NK-92 treated with Interleukin-12 subunit alpha and Interleukin-12 subunit beta, amount 100 ng/mL, for 24 hours (cell line): ENCODE results near the gene GID8.

Source experiments
- DNase-seq: peaks from one replicate; lab custom pipeline; 2025; lab: John Stamatoyannopoulos, UW

The GID8 gene

DNA sequence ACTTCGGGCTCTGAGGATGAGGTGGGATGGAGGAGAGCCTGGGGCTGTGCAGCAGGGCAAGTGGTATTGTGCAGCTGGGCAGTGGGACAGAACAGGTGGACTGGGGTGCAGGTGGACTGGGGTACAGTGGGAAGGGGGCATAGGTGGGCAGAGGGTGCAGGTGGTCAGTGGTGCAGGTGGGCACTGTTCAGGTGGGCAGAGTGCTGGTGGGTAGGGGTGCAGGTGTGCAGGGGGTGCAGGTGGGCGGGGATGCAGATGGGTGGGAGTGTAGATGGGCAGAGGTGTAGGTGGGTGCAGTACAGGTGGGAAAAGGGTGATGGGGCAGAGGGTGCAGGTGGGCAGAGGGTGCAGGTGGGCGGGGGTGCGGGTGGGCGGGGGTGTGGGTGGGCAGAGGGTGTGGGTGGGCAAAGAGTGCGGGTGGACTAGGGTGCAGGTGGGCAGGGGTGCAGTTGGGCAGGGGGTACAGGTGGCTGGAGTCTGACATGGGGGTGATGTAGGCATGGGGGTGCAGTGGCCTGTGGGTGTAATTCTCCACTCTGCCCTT, 48.4 kb downstream of the GID8 start:
- DNase-seq, result no peak

DNA sequence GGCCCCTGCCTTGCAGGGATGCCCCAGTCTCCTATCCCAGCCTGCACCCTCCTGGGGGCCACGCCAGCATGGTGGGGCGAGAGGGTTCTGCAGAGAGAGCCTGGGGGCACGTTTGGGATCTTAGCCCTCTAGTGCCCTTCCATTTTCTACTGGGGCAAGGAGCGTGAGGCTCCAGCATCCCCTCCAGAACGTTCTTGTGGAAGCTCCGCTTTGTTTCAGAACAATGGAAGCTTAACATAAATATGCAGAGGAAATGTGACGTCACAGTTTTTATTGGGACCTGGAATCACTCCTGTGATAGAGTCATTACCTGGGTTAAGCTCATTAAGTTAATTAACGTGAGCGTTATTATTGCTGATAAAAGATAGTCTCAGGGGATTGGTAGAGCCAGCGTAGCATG, 49.2 kb downstream of the GID8 start:
- DNase-seq, result no peak

DNA sequence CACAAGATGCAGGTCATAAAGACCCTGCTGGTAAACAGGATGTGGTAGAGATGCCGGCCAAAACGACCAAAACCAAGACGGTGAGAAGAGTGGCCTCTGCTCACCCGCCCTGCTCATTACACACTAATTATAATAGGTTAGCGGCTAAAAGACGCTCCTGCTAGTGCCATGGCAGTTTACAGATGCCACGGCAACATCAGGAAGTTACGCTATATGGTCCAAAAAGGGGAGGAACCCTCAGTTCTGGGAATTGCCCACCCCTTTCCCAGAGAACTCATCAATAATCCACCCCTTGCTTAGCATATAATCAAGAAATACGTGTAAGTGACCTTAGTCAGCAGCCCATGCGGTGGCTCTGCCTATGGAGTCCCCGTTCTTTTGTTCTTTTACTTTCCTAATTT, 51.3 kb downstream of the GID8 start:
- DNase-seq, result no peak

DNA sequence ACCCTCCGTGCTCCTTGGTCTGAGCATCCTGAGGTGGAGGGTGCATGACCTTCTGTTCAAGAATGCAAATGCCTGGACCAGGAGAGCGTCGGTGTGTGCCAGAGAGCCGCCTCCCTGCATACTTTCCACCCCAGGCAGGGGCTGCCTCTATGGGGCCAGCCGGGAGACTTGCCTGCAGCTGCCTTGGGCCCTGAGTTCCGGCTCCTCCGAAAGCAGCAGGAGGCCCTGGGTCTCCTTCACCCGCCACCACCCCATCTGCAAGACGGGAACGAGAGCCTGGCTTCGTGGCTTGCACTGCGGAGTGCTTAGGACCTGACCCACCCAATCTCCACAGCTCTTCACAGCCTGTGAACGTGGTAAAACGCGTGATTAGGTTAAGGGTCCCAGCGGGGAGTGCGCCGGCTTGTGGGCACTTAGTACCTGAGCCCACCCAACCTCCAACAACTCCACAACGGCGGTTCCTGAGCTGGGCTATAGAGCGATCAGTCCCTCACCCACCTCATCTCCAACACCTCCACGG, 52.4 kb downstream of the GID8 start:
- no peak for DNase-seq

DNA sequence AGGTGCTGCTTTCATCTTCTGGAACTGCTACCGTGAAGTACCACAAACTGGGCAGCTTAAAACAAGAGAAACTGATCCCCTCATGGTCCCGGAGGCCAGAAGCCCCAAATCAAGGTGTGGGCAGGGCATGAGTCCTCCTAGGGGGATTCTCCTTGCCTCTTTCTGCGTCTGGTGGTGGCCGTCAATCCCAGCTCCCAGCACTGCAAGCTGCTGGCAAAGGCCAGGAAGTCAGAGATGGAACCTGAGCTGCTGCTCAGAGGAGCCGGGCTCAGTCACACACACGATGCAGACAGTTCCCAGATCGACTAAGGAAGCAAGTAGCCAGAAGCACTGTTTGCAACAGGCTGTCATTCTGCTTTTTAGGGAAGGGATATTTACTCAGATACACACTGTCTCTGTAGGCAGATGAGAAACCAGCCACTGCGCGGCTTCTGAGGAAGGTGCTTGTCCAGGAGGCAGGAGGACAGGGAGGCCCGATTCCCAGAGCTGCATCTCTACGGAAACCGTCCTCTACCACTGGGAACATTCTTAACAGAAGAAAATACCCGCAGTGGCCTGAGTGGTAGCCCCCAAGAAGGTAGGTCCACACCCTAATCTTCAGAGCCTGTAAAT, 53.4 kb downstream of the GID8 start:
- no peak for DNase-seq

DNA sequence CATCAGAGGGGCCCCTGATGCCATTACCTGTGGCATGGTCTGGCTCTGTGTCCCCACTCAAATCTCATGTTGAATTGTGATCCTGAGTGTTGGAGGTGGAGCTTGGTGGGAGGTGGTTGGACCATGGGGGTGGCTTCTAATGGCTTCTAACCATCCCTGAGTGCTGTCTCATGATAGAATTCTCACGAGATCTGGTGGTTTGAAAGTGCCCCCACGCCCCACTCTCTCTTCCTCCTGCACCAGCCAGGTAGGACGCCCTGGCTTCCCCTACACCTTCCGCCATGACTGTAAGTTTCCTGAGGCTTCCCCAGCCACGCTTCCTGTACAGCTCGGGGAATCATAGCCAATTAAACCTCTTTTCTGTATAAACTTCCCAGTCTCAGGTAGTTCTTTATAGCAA, 53.9 kb downstream of the GID8 start:
- no peak for DNase-seq

DNA sequence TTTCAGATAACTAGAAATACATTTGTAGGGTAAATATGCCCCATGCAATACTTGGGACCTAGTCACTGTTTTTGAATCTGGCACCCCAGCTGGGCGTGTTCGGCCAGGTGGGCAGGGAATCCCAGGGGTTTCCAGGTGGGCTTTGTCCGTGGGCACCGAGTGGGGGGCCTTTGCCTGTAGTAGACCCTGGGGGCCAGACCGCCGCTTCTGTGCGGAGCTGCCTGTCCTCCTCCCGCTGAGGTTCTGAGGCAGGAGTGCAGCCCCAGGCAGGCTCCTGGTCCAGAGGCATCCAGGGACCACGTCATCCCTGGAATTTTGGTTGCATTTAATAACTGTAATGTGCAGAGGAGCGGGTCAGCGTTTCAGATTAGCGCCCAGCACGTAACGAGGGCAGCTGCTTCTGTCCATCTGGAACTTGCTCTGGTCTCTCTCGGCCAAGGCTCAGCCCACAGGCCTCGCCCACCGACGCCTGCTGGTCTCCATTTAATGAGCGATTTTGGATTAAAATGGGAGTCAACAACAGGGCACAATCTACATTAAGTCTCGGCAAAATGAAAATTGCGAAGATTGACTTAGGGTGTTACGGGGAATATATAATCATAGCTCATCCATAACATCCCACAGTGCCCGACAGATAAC, 56.0 kb downstream of the GID8 start:
- no peak for DNase-seq

DNA sequence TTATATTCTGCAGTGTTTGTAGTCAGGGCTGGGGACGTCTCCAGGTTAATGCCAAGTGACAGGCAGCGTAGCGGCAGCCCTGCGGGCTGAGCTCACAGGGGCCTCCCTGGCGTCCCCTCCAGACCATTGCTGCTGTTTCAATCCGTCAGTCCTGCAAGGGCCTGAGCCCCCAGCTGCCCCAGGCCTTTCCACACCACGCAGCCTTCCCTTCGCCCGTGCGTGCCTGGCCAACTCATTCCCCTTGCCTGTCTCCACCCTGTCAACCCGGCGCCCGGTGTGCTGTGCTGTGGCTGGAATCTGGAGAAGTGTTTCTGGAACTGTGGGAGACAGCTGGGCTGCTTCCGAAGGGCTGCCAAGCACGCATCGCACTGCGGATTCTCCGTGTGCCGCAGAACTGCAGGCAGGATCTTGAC, 56.9 kb downstream of the GID8 start:
- DNase-seq, result no peak

DNA sequence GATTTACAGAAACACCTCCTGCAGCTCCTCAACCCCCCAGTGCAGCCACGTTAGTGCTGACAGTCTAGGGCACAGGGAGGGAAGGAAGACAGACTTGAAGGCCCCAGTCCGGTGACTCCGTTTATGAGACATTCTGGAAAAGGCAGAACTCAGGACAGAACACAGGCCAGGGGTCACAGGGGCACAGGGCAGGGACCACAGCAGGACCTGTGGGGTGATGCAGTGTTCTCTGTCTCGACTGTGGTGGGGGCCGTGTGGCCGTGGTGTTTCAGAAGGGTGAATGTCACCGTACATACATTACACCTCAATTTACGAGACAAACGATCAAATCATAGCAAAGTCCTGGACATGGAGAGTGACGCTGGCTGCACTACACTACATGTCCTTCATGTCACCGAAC, 57.5 kb downstream of the GID8 start:
- no peak for DNase-seq

DNA sequence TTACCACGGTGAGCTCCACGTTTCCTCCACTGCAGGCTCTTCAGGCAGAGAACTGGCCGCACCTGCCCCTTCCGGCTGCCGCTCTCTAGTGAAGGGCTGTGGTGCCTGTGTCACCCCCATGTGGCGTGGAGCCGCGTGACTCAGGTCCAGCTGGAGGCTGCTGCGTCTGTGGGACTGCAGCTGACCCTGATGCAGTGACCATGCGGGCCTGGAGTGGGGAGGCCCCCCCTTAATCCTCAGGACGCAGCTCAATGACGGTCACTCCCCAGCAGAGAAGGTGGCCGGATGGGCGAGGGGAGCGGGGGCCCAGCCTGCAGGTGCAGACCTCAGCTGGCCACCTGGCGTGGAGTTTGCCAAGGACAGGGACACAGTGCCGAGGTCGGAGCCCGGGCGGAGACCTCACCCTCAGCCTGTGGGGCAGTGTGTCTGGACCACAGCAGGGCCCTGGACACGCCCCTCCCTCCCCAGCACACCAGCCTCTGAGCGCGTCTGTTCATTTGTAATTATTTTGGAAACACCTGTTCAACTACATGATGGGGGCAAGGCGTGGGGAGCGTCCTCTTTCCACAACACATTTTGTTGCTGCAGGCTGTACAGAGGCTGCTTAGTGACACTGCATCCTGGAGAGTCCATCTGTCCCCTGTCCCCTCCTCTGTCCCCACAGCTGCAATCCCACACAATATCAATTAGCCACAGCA, 58.1 kb downstream of the GID8 start:
- DNase-seq, result no peak

DNA sequence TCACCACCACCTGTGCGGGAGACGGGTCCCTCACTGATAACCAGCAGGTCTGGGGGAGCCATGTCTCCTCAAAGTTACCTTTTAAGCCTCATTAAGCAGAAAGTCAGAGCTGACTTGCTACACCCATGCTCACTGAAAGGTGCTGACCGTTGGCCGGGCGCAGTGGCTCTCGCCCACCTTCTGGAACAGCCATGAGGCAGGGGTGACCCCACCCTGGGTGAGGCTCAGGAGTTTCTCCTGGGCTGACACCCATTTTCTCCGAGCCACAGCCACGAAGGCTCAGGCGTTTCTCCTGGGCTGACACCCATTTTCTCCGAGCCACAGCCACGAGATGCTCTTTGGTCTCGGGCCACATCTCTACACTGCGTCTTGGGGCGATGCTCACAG, 58.6 kb downstream of the GID8 start:
- DNase-seq, result no peak

DNA sequence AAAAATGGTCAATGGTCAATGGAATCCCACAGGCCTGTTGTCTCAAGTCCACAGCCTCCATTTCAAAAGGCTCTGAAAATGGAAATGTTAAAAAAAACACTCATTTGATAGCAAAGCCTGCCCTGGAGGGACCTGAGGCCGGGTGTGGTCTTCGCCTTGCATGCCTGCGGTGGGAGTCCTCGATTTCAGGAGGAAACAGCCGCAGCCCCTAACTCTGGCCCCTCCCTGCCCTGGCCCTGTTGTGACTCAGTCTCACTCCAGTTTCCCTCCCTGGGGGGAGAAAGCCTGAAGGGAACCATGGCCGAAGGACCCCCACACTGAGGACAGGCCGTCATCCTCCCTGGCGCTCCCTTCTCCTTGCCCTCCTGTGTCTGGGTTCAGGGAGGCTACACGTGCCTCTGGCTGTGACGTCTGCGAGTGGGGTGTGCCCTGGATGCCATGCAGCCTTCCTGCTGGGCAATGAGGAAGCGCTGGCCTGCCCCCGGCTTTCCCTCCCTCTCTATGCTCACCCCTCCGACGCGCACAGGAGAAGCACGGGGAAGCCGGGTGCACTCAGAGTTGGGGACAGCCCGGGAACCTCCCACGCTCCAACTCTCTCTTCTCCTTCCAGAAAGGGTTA, 59.6 kb downstream of the GID8 start:
- no peak for DNase-seq
